Caco-2 (cell line): ENCODE data around the gene MYH7B. TPM values are rescaled to one million over a fixed set of nuclear protein-coding genes. Genes with fewer than 3 reads are reported as not detected.

Experiments
- BruUV-seq: library from RNA; stranded (reverse); fragments of 400-500 nt; replicated peaks from 2 replicates; lab custom pipeline; 2021; lab: Mats Ljungman, UMichigan
- CTCF ChIA-PET: fragments of 300-600 bp; sonication (Branson Sonifier 250); formaldehyde crosslinking; loops from one replicate; lab custom pipeline; 2022; ENCODE audit warnings: antibody characterized with exemption; lab: Charles Lee
- POLR2A ChIA-PET: fragments of 300-600 bp; sonication (Branson Sonifier 250); formaldehyde crosslinking; loops from one replicate; lab custom pipeline; 2022; ENCODE audit warnings: antibody characterized with exemption; lab: Charles Lee
- DNase-seq, 2 experiments: peaks; one replicate each; pipeline versions ENCODE4 v3.0.0 to v3.0.0-alpha.2; 2020 to 2022
- H3K27me3 ChIP-seq: replicated peaks from 2 replicates; pipeline ENCODE4 v1.6.0; 2011; ENCODE audit warnings: low read length; ENCODE audit not compliant: control insufficient read depth, insufficient read depth
- H3K36me3 ChIP-seq: 2 replicates; pipeline ENCODE4 v1.5.1; 2011; ENCODE audit warnings: low read length; ENCODE audit not compliant: control insufficient read depth, insufficient read depth
- H3K4me1 ChIP-seq: fragments of 250-450 bp; sonication (Bioruptor Pico); 2 replicates; pipeline ENCODE4 v1.5.1; 2020; ENCODE audit warnings: mild to moderate bottlenecking
- H3K4me3 ChIP-seq: 2 replicates; pipeline ENCODE4 v1.5.1; 2011; ENCODE audit warnings: low read depth, mild to moderate bottlenecking, control low read depth, low read length
- H3K9me3 ChIP-seq: fragments of 250-450 bp; sonication (Bioruptor Pico); 2 replicates; pipeline ENCODE4 v1.5.1; 2020; ENCODE audit warnings: mild to moderate bottlenecking, moderate library complexity
- H3K27ac Mint-ChIP-seq: one replicate; pipeline ENCODE4 v1.8.0; 2022; ENCODE audit warnings: mixed read lengths; ENCODE audit not compliant: unreplicated experiment
- H3K27me3 Mint-ChIP-seq: one replicate; pipeline ENCODE4 v1.8.0; 2022; ENCODE audit warnings: mixed read lengths; ENCODE audit not compliant: insufficient read depth, unreplicated experiment
- H3K36me3 Mint-ChIP-seq: one replicate; pipeline ENCODE4 v1.8.0; 2022; ENCODE audit warnings: mild to moderate bottlenecking, mixed read lengths; ENCODE audit not compliant: insufficient read depth, unreplicated experiment
- H3K4me1 Mint-ChIP-seq: one replicate; pipeline ENCODE4 v1.8.0; 2022; ENCODE audit warnings: low read depth, mixed read lengths; ENCODE audit not compliant: unreplicated experiment
- H3K4me3 Mint-ChIP-seq: one replicate; pipeline ENCODE4 v1.8.0; 2022; ENCODE audit warnings: mild to moderate bottlenecking, moderate library complexity, mixed read lengths; ENCODE audit not compliant: unreplicated experiment
- H3K9me3 Mint-ChIP-seq: one replicate; pipeline ENCODE4 v1.8.0; 2022; ENCODE audit warnings: mixed read lengths; ENCODE audit not compliant: unreplicated experiment
- intact Hi-C: fragments of 100-400 bp; cut with micrococcal nuclease; formaldehyde crosslinking; loops from one replicate; pipeline ENCODE4 v1.10.0; 2022; ENCODE audit not compliant: unreplicated experiment
- total RNA-seq: library from RNA; stranded (reverse); gene quantifications from 2 replicates; pipeline ENCODE4 v1.2.3, GENCODE V29; 2022
- TF ChIP-seq, protein P1 (sequence below), 2 experiments: fragments of 200-600 bp in 1 of 2; IDR thresholded peaks; 1 replicate in 1 of 2; 2 replicates in 1 of 2; pipeline versions ENCODE4 v1.5.1 to v1.8.0; 2011 to 2022; ENCODE audit warnings: antibody characterized with exemption in 1 of 2, control low read depth in 1 of 2, inconsistent platforms in 1 of 2, low read depth in 1 of 2, low read length in 1 of 2, mild to moderate bottlenecking in 1 of 2, moderate library complexity in 1 of 2; ENCODE audit not compliant: insufficient read depth in 1 of 2, severe bottlenecking in 1 of 2, unreplicated experiment in 1 of 2

Gene MYH7B
- total RNA-seq, 1 experiment from 2014 or later = 2.5 TPM

DNA sequence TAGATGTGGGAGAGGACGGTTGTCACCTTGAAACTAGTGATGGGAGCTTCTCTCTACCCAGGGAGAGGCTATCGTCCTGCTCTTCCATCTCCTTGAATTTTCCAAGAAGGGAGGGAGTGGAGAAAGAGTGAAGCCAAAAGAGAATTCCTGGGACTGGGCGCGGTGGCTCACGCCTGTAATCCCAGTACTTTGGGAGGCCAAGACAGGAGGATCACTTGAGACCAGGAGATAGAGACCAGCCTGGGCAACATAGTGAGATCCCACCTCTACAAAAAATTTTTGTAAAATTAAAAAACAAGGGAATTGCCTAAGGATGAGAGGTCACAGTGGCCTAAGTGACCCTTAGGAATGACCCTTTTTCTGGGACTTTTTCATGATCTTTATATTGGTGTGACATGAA lies 8.8 kb downstream of the MYH7B start:
- H3K4me3 Mint-ChIP-seq = no peak overlapping the region
- H3K27ac Mint-ChIP-seq = no peak overlapping the region
- Histone ChIP-seq H3K4me1 (no peaks in the 10 kb centered on the region), H3K36me3 (no peaks in the 10 kb centered on the region), H3K4me3 (no peak overlapping the region), H3K27me3 (no peaks in the 10 kb centered on the region), H3K9me3 (no peaks in the 10 kb centered on the region)
- no peak for DNase-seq
- intact Hi-C loops = no loop called here
- POLR2A ChIA-PET = no interaction called here
- H3K27me3 Mint-ChIP-seq = no peaks in the 10 kb centered on the region
- CTCF ChIA-PET = interaction anchor here (0.7 kb wide), 1 partner anchor 9 kb away, joined by 3 read pairs; the partner anchor contains the start of genes GSS and MYH7B
- no peaks in the 10 kb centered on the region for H3K4me1 Mint-ChIP-seq
- no peaks in the 10 kb centered on the region for H3K9me3 Mint-ChIP-seq
- no TSS peak for BruUV-seq
- no peaks in the 10 kb centered on the region for H3K36me3 Mint-ChIP-seq
- TF ChIP-seq, protein P1, sequence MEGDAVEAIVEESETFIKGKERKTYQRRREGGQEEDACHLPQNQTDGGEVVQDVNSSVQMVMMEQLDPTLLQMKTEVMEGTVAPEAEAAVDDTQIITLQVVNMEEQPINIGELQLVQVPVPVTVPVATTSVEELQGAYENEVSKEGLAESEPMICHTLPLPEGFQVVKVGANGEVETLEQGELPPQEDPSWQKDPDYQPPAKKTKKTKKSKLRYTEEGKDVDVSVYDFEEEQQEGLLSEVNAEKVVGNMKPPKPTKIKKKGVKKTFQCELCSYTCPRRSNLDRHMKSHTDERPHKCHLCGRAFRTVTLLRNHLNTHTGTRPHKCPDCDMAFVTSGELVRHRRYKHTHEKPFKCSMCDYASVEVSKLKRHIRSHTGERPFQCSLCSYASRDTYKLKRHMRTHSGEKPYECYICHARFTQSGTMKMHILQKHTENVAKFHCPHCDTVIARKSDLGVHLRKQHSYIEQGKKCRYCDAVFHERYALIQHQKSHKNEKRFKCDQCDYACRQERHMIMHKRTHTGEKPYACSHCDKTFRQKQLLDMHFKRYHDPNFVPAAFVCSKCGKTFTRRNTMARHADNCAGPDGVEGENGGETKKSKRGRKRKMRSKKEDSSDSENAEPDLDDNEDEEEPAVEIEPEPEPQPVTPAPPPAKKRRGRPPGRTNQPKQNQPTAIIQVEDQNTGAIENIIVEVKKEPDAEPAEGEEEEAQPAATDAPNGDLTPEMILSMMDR (IDR thresholded peaks at IDR 0.05; ENCODE audit: insufficient read depth in 1 of 2, low read depth in 1 of 2, low read length in 1 of 2, severe bottlenecking in 1 of 2, unreplicated experiment in 1 of 2) = no peak

DNA sequence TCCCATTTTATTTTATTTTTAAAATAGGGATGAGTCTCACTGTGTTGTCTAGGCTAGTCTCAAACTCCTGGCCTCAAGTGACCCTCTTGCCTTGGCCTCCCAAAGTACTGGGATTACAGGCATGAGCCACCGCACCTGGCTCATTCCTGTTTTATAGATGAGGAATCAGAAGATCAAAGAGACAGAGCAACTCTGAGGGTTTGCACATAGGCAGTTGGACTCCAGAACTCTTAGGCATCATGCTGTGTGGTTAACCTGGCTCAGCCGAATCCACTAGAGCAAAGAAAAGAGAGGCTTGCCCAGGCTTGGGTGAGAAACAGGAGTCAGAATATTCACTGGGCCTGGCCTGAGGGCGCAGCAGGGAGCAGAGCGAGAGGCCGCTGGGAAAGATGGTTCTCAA lies 9.4 kb downstream of the MYH7B start:
- no peaks in the 10 kb centered on the region for H3K36me3 Mint-ChIP-seq
- Histone ChIP-seq H3K9me3 (no peaks in the 10 kb centered on the region), H3K4me1 (no peaks in the 10 kb centered on the region), H3K36me3 (no peaks in the 10 kb centered on the region), H3K4me3 (no peak overlapping the region), H3K27me3 (no peaks in the 10 kb centered on the region)
- H3K27me3 Mint-ChIP-seq = no peaks in the 10 kb centered on the region
- no peak overlapping the region for H3K4me3 Mint-ChIP-seq
- no peaks in the 10 kb centered on the region for H3K9me3 Mint-ChIP-seq
- no peaks in the 10 kb centered on the region for H3K4me1 Mint-ChIP-seq
- DNase-seq = no peak
- no peak overlapping the region for H3K27ac Mint-ChIP-seq
- ChIA-PET POLR2A (no interaction called here), CTCF (no interaction called here)
- TF ChIP-seq, protein P1 (IDR thresholded peaks at IDR 0.05; ENCODE audit: insufficient read depth in 1 of 2, low read depth in 1 of 2, low read length in 1 of 2, severe bottlenecking in 1 of 2, unreplicated experiment in 1 of 2) = no peak
- BruUV-seq = no TSS peak
- intact Hi-C loops = no loop called here

DNA sequence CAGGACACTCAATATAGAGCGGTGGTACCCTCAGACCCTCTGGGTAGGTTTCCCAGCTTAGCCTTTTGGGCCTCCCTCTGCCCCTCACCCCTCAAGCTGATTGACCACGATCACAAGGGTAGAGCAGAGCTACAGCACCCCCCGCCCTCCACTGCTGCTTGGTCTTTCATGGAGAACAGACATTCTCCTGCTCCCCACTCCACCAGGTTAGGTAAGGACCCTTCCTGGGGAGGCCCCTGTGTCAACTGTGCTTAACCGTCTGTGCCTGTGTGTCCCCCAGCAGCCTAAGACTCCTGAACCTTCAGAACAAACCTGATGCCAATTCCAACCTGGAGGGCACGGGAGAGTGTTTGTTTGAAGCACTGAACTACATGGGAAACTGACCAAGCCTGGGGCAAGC lies 11.8 kb downstream of the MYH7B start:
- H3K27me3 ChIP-seq = no peaks in the 10 kb centered on the region
- H3K4me3 ChIP-seq = no peak overlapping the region
- Mint-ChIP-seq H3K27ac (no peak overlapping the region), H3K27me3 (no peaks in the 10 kb centered on the region), H3K9me3 (no peaks in the 10 kb centered on the region), H3K4me1 (no peaks in the 10 kb centered on the region), H3K36me3 (no peaks in the 10 kb centered on the region), H3K4me3 (no peak overlapping the region)
- ChIA-PET CTCF (interaction anchor here (0.6 to 2.2 kb wide), 3 partner anchors 11 to 132 kb away, joined by 6 to 10 read pairs (median 8); partner anchors contain the start of genes GSS and MYH7B), POLR2A (interaction anchor here (1.3 kb wide), 1 partner anchor 12 kb away, joined by 3 read pairs; the partner anchor contains the start of genes GSS and MYH7B)
- H3K36me3 ChIP-seq = no peaks in the 10 kb centered on the region
- H3K9me3 ChIP-seq = no peaks in the 10 kb centered on the region
- H3K4me1 ChIP-seq = no peaks in the 10 kb centered on the region
- BruUV-seq = no TSS peak
- no peak for DNase-seq
- intact Hi-C loops = no loop called here
- TF ChIP-seq, protein P1 (IDR thresholded peaks at IDR 0.05; ENCODE audit: insufficient read depth in 1 of 2, low read depth in 1 of 2, low read length in 1 of 2, severe bottlenecking in 1 of 2, unreplicated experiment in 1 of 2) = no peak
